MM.1S (cell line): ENCODE measurements around the gene HRH3.

Experiments
- DNase-seq: peaks from one replicate; pipeline ENCODE4 v3.0.0-alpha.2; 2015
- H2AFZ ChIP-seq: fragments of 300-600 bp; sonication (generic); 2 replicates; pipeline ENCODE4 v1.6.0; 2016; ENCODE audit warnings: antibody characterized with exemption, low read length
- H3F3A ChIP-seq: fragments of 300-600 bp; sonication (generic); 2 replicates; pipeline ENCODE4 v1.6.1; 2016; ENCODE audit warnings: mild to moderate bottlenecking, antibody characterized with exemption, low read length, moderate library complexity, mixed read lengths; ENCODE audit not compliant: insufficient read depth
- H3K27ac ChIP-seq: fragments of 300-600 bp; sonication (generic); 2 replicates; pipeline ENCODE4 v1.5.1; 2016; ENCODE audit warnings: mild to moderate bottlenecking, low read length
- H3K27me3 ChIP-seq: fragments of 300-600 bp; sonication (generic); replicated peaks from 2 replicates; pipeline ENCODE4 v1.6.0; 2016; ENCODE audit warnings: low read length; ENCODE audit not compliant: insufficient read depth
- H3K36me3 ChIP-seq: fragments of 300-600 bp; sonication (generic); replicated peaks from 2 replicates; pipeline ENCODE4 v1.6.1; 2016; ENCODE audit warnings: mild to moderate bottlenecking, low read length, mixed read lengths; ENCODE audit not compliant: insufficient read depth
- H3K4me1 ChIP-seq: fragments of 300-600 bp; sonication (generic); 2 replicates; pipeline ENCODE4 v1.6.1; 2016; ENCODE audit warnings: low read length, mixed read lengths
- H3K4me2 ChIP-seq: fragments of 300-600 bp; sonication (generic); 2 replicates; pipeline ENCODE4 v1.6.0; 2016; ENCODE audit warnings: low read depth, low read length
- H3K4me3 ChIP-seq: fragments of 300-600 bp; sonication (generic); 2 replicates; pipeline ENCODE4 v1.5.1; 2016; ENCODE audit warnings: low read length, mixed read lengths
- H3K79me2 ChIP-seq: fragments of 300-600 bp; sonication (generic); 2 replicates; pipeline ENCODE4 v1.6.1; 2016; ENCODE audit warnings: mixed run types, low read length, mixed read lengths
- H3K9ac ChIP-seq: fragments of 300-600 bp; sonication (generic); 2 replicates; pipeline ENCODE4 v1.6.1; 2016; ENCODE audit warnings: low read length, mixed read lengths
- H3K9me2 ChIP-seq: fragments of 300-600 bp; sonication (generic); replicated peaks from 2 replicates; pipeline ENCODE4 v1.6.1; 2016; ENCODE audit warnings: mild to moderate bottlenecking, low read length, mixed read lengths; ENCODE audit not compliant: insufficient read depth
- H3K9me3 ChIP-seq: fragments of 300-600 bp; sonication (generic); replicated peaks from 2 replicates; pipeline ENCODE4 v1.6.1; 2016; ENCODE audit warnings: mild to moderate bottlenecking, low read length, mixed read lengths; ENCODE audit not compliant: insufficient read depth
- H4K20me1 ChIP-seq: fragments of 300-600 bp; sonication (generic); 2 replicates; pipeline ENCODE4 v1.6.1; 2016; ENCODE audit warnings: mild to moderate bottlenecking, low read length, moderate library complexity, mixed read lengths; ENCODE audit not compliant: insufficient read depth
- EZH2 ChIP-seq: fragments of 300-600 bp; sonication (generic); optimal IDR thresholded peaks from 2 replicates; pipeline ENCODE3; 2017; ENCODE audit warnings: low read depth, mild to moderate bottlenecking, antibody characterized with exemption, low read length, mixed read lengths
- EZH2phosphoT487 ChIP-seq: fragments of 300-600 bp; sonication (generic); IDR thresholded peaks from 2 replicates; pipeline ENCODE4 v1.6.1; 2018; ENCODE audit warnings: antibody characterized with exemption, low read length
- TF ChIP-seq, protein P1 (sequence below): fragments of 300-600 bp; sonication (generic); IDR thresholded peaks from 2 replicates; pipeline ENCODE4 v1.5.1; 2016; ENCODE audit warnings: antibody characterized with exemption, low read length, mixed read lengths

Gene HRH3

DNA sequence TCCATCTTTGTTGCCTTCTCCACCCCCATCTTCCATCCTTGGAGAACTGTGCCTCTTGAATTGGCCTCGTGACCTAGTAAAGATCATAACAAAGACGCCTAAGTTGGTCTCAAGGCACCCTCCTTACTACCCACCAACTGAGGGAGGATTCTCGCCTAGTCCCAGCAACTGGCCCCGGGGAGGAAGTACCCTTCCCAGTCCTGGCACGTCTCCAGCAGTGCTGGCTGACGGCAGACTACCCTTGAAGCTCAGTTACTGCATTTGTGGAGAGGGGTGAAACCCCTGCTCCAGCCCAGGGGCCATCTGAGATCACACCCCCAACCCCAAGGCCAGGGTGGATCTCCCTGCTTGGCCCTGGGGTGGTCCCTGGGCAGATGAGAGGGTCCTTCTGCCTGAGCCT lies 16.1 kb upstream of the HRH3 start:
- no peaks in the 10 kb centered on the region for H3K36me3 ChIP-seq
- H3K9ac ChIP-seq, result no peak overlapping the region
- peaks cover 25% of the 10 kb centered on the region for H3K79me2 ChIP-seq
- H3K9me3 ChIP-seq, result no peaks in the 10 kb centered on the region
- H3K4me2 ChIP-seq, result no peak overlapping the region
- H3F3A ChIP-seq, result no peaks in the 10 kb centered on the region
- H3K27ac ChIP-seq, result no peak overlapping the region
- no peaks in the 10 kb centered on the region for H3K9me2 ChIP-seq
- H3K27me3 ChIP-seq, result peaks cover 34% of the 10 kb centered on the region
- H2AFZ ChIP-seq, result no peak overlapping the region
- H4K20me1 ChIP-seq, result no peaks in the 10 kb centered on the region
- TF ChIP-seq, protein P1, sequence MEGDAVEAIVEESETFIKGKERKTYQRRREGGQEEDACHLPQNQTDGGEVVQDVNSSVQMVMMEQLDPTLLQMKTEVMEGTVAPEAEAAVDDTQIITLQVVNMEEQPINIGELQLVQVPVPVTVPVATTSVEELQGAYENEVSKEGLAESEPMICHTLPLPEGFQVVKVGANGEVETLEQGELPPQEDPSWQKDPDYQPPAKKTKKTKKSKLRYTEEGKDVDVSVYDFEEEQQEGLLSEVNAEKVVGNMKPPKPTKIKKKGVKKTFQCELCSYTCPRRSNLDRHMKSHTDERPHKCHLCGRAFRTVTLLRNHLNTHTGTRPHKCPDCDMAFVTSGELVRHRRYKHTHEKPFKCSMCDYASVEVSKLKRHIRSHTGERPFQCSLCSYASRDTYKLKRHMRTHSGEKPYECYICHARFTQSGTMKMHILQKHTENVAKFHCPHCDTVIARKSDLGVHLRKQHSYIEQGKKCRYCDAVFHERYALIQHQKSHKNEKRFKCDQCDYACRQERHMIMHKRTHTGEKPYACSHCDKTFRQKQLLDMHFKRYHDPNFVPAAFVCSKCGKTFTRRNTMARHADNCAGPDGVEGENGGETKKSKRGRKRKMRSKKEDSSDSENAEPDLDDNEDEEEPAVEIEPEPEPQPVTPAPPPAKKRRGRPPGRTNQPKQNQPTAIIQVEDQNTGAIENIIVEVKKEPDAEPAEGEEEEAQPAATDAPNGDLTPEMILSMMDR, result no peak
- TF ChIP-seq EZH2phosphoT487 (no peak), EZH2 (no peak)
- no peak for DNase-seq
- H3K4me3 ChIP-seq, result no peak overlapping the region
- peaks cover 9% of the 10 kb centered on the region; the same call in 1 of the 2 replicates for H3K4me1 ChIP-seq

DNA sequence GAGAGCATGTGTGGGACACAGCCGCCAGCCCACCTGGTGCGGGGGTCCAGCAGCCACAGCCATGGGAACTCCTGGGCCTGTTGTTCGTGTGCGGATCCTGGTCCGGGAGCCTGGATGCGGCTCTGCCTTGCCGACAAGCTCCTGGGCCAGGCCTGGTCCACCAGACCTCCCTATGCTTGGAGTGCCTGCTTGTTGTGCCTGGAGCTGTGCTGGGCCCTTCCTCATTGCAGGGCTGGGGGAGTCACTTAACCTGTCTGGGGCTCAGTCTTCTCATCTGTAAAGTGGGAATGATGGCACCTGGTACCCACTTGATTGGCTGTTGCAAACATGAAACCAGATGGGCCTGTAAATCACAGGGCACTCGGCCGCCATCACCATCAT lies 15.7 kb upstream of the HRH3 start:
- H3K9ac ChIP-seq, result no peak overlapping the region
- H3K27me3 ChIP-seq, result peaks cover 34% of the 10 kb centered on the region
- no peak for TF ChIP-seq EZH2
- H3K9me3 ChIP-seq, result no peaks in the 10 kb centered on the region
- peaks cover 9% of the 10 kb centered on the region; the same call in 1 of the 2 replicates for H3K4me1 ChIP-seq
- no peak overlapping the region for H2AFZ ChIP-seq
- no peak overlapping the region for H3K4me3 ChIP-seq
- no peak for DNase-seq
- no peaks in the 10 kb centered on the region for H3K36me3 ChIP-seq
- no peak overlapping the region for H3K27ac ChIP-seq
- H3K4me2 ChIP-seq, result no peak overlapping the region
- no peaks in the 10 kb centered on the region for H3F3A ChIP-seq
- H4K20me1 ChIP-seq, result no peaks in the 10 kb centered on the region
- peaks cover 21% of the 10 kb centered on the region for H3K79me2 ChIP-seq
- H3K9me2 ChIP-seq, result no peaks in the 10 kb centered on the region

DNA sequence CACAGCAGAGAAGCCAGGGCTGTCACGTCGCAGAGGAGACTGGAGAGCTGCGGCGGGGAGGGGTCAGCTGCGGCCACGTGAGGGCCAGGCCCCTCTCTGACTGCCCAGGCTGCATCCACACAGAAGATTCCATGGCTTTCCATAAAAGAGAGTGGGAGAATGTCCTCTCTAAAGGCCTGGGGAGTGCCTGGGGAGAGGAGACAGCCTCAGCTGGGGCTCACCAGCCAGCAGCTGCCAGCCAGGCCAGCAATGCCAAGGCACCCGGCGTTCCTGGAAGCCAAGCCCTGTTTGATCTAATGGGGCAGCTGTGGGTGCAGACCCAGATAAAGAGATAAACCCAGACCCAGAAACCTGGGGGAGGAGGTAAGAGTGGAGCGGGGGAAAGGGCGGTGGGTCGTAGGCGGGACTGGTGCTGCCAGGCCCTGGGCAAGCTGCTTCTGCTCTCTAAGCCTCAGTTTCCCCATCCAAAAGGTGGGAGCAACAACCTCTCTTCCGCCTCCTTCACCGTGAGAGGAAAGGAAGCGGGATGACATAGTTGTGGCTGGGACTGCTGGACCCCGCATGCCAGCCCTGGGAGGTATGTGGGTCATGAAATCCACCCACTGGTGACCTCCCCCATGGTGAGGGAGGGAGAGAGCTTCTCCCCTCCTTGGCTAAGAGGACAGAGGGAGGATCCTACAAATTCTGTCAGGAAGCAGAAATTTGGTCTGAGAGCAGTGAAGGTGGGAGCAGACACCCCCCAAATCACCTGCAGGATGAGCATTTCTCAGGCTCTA lies 15.1 kb upstream of the HRH3 start:
- Histone ChIP-seq H3K27me3 (peaks cover 40% of the 10 kb centered on the region), H3K4me3 (no peak overlapping the region), H2AFZ (no peak overlapping the region), H3K9me3 (no peaks in the 10 kb centered on the region), H3K9ac (no peak overlapping the region), H3F3A (no peaks in the 10 kb centered on the region), H3K27ac (no peak overlapping the region), H3K4me2 (no peak overlapping the region), H3K9me2 (no peaks in the 10 kb centered on the region), H3K36me3 (no peaks in the 10 kb centered on the region), H3K79me2 (peaks cover 15% of the 10 kb centered on the region), H4K20me1 (no peaks in the 10 kb centered on the region), H3K4me1 (peaks cover 9% of the 10 kb centered on the region; the same call in 1 of the 2 replicates)
- DNase-seq, result no peak
- no peak for TF ChIP-seq EZH2phosphoT487
- no peak for TF ChIP-seq EZH2
- TF ChIP-seq, protein P1, result no peak

DNA sequence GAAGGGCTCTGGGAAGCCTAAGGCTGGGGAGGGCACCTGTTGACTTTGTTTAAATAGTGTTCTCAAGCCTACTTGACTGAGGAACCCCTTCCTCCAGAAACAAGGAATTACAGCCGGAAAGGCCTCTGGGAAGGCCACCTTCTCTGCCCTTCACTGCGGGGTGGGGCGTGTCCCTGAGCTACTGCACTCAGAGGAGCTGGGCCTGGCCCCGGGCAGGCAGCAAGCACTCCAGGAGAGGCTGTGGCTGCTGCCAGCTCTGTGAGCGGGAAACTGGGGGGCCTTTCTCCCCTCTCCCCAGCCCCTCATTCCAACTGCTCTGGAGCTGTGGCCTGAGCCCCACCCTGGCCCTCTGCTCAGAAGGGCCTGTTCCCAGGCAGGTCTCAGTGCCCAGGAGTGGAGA lies 14.3 kb upstream of the HRH3 start:
- Histone ChIP-seq H3F3A (no peaks in the 10 kb centered on the region), H3K79me2 (peaks cover 7% of the 10 kb centered on the region), H3K4me1 (peaks cover 7% of the 10 kb centered on the region; the same call in 1 of the 2 replicates), H2AFZ (no peak overlapping the region), H3K9me3 (no peaks in the 10 kb centered on the region), H3K27ac (no peak overlapping the region), H3K9ac (no peak overlapping the region), H3K4me2 (no peak overlapping the region), H3K9me2 (no peaks in the 10 kb centered on the region), H3K4me3 (no peak overlapping the region), H3K36me3 (no peaks in the 10 kb centered on the region), H4K20me1 (no peaks in the 10 kb centered on the region), H3K27me3 (peaks cover 40% of the 10 kb centered on the region)
- TF ChIP-seq, protein P1, result no peak
- TF ChIP-seq EZH2 (no peak), EZH2phosphoT487 (no peak)
- no peak for DNase-seq
